HepG2 (cell line): ENCODE measurements around the gene MRPL58. TPM values are rescaled to one million over a fixed set of nuclear protein-coding genes. Genes with fewer than 3 reads are reported as not detected.

Experiments used
- HIC2 ChIP-seq: sonication (generic); formaldehyde crosslinking; IDR thresholded peaks from 2 replicates; pipeline ENCODE4 v1.9.0; 2022; ENCODE audit warnings: low read depth, missing genetic modification reagents
- KIAA2018 ChIP-seq: sonication (generic); formaldehyde crosslinking; IDR thresholded peaks from 2 replicates; pipeline ENCODE4 v1.5.0; 2020; ENCODE audit warnings: mild to moderate bottlenecking, missing genetic modification reagents, borderline replicate concordance
- PLRG1 ChIP-seq: fragments of 450-650 bp; conservative IDR thresholded peaks from 2 replicates; pipeline ENCODE4 v1.6.1; 2016
- TSC22D2 ChIP-seq: sonication (generic); formaldehyde crosslinking; IDR thresholded peaks from 2 replicates; pipeline ENCODE4 v1.5.1; 2020; ENCODE audit warnings: missing genetic modification reagents, mild to moderate bottlenecking, borderline replicate concordance
- UBTF ChIP-seq: sonication (generic); formaldehyde crosslinking; IDR thresholded peaks from 2 replicates; pipeline ENCODE4 v1.4.0; 2020; ENCODE audit warnings: mild to moderate bottlenecking, missing genetic modification reagents
- ZNF567 ChIP-seq: sonication (generic); formaldehyde crosslinking; IDR thresholded peaks from 2 replicates; pipeline ENCODE4 v1.8.1; 2023; ENCODE audit warnings: mild to moderate bottlenecking, missing genetic modification reagents, borderline replicate concordance
- ZNF646 ChIP-seq: sonication (generic); formaldehyde crosslinking; IDR thresholded peaks from 2 replicates; pipeline ENCODE4 v1.9.0; 2021; ENCODE audit warnings: mild to moderate bottlenecking, missing genetic modification reagents
- ZNF792 ChIP-seq: IDR thresholded peaks from 2 replicates; pipeline ENCODE4 v1.6.1; 2016
- polyA plus RNA-seq, 8 experiments: library from polyadenylated mRNA; depleted of rRNA in 3 of 8; stranded (reverse) in 7 of 8; unstranded in 1 of 8; fragments of >200 nt; fragmentation: Illumina TruSeq in 4 of 8; extraction: Trizol in 4 of 8; gene quantifications; 2 replicates each; pipeline versions ENCODE4 v1.2.1 to v1.2.3, GENCODE V29; 2011 to 2016; ENCODE audit warnings: low read depth in 4 of 8, missing spikeins in 1 of 8, mixed read lengths in 1 of 8; ENCODE audit not compliant: insufficient read depth in 1 of 8
- total RNA-seq, 5 experiments: library from RNA; depleted of rRNA; stranded (reverse); fragments of >200 nt; fragmentation: Illumina TruSeq; extraction: Trizol; gene quantifications; 2 replicates each; pipeline ENCODE4 v1.2.3, GENCODE V29; 2016; ENCODE audit warnings: low read depth in 1 of 5

Gene MRPL58
- total and polyA plus RNA-seq, 2 of the 13 experiments (the other 11 are each of a cell fraction or from before 2014, with no cell fraction given), result 44.9 to 68.9 TPM

GRCh38 chr17:75012346-75013091 lies at the start of gene MRPL58 (continued):
- peak; percentile 73 for TF ChIP-seq HIC2 (CRISPR knock-in tag)
- peak; percentile 97 for TF ChIP-seq TSC22D2 (CRISPR knock-in tag)
- peak; percentile 100 for TF ChIP-seq UBTF (CRISPR knock-in tag)
- TF ChIP-seq PLRG1, result no peak
- peak; percentile 97; the same call in 1 of the 2 replicates for TF ChIP-seq ZNF567 (CRISPR knock-in tag)
- peak; percentile 65; the same call in 1 of the 2 replicates for TF ChIP-seq KIAA2018 (CRISPR knock-in tag)
- TF ChIP-seq ZNF646 (CRISPR knock-in tag), result no peak
- TF ChIP-seq ZNF792 (CRISPR knock-in tag), result peak; percentile 99
